Measurements from ENCODE around the gene BRIP1. TPM values are rescaled to one million over a fixed set of nuclear protein-coding genes. Genes with fewer than 3 reads are reported as not detected.

Gene BRIP1
- total RNA-seq, 1 donor from 2014 or later: 6.4 TPM

- Mint-ChIP-seq H3K27ac (ENCODE audit: unreplicated experiment) (no peak overlapping the region), H3K4me3 (ENCODE audit: unreplicated experiment) (no peak overlapping the region), H3K36me3 (ENCODE audit: low read depth, unreplicated experiment) (no peaks in the 10 kb centered on the region), H3K4me1 (ENCODE audit: low read depth, unreplicated experiment) (peaks cover 8% of the 10 kb centered on the region), H3K9me3 (ENCODE audit: unreplicated experiment) (no peaks in the 10 kb centered on the region), H3K27me3 (ENCODE audit: low read depth, unreplicated experiment) (no peaks in the 10 kb centered on the region)
- Histone ChIP-seq H3K4me2 (ENCODE audit: low read length) (no peak overlapping the region), H4K20me1 (ENCODE audit: insufficient read depth, low read length) (no peaks in the 10 kb centered on the region), H3K4me3 (ENCODE audit: insufficient read depth, low read depth, low read length) (no peak overlapping the region), H3K27ac (ENCODE audit: low read depth, low read length) (no peak overlapping the region), H3K79me2 (ENCODE audit: insufficient read depth, low read length) (peaks cover 4% of the 10 kb centered on the region), H3K4me1 (ENCODE audit: insufficient read depth, low read length) (peaks cover 9% of the 10 kb centered on the region), H3K27me3 (ENCODE audit: insufficient read depth, low read length) (no peaks in the 10 kb centered on the region), H3K9me3 (ENCODE audit: insufficient read depth, low read depth, low read length) (no peaks in the 10 kb centered on the region), H3K36me3 (ENCODE audit: insufficient read depth, low read length) (no peaks in the 10 kb centered on the region), H2AFZ (ENCODE audit: low read depth, low read length) (no peak overlapping the region), H3K9ac (ENCODE audit: low read length) (no peak overlapping the region)
- DNase-seq (ENCODE audit: low read depth) (no peak), FAIRE-seq (no peak)
- TF ChIP-seq CTCF (IDR thresholded peaks at IDR 0.05; ENCODE audit: insufficient read depth, low read depth, low read length): no peak
- no peak for TF ChIP-seq EZH2 (IDR thresholded peaks at IDR 0.05; ENCODE audit: insufficient read depth, low read length)
These were observed 26.8 kb downstream of the BRIP1 start for GRCh38 chr17:61836266-61837174.

GRCh38 chr17:61835606-61836005 is 27.7 kb downstream of the BRIP1 start:
- Mint-ChIP-seq H3K4me3 (ENCODE audit: unreplicated experiment) (no peak overlapping the region), H3K4me1 (ENCODE audit: low read depth, unreplicated experiment) (peaks cover 8% of the 10 kb centered on the region)

More at GRCh38 chr17:61835606-61836005, 27.7 kb downstream of the BRIP1 start:
- Histone ChIP-seq H3K4me1 (ENCODE audit: insufficient read depth, low read length) (peaks cover 9% of the 10 kb centered on the region), H3K4me2 (ENCODE audit: low read length) (no peak overlapping the region), H3K79me2 (ENCODE audit: insufficient read depth, low read length) (peaks cover 3% of the 10 kb centered on the region), H3K27me3 (ENCODE audit: insufficient read depth, low read length) (no peaks in the 10 kb centered on the region), H3K9ac (ENCODE audit: low read length) (no peak overlapping the region), H3K4me3 (ENCODE audit: insufficient read depth, low read depth, low read length) (no peak overlapping the region), H4K20me1 (ENCODE audit: insufficient read depth, low read length) (no peaks in the 10 kb centered on the region), H3K36me3 (ENCODE audit: insufficient read depth, low read length) (no peaks in the 10 kb centered on the region), H3K9me3 (ENCODE audit: insufficient read depth, low read depth, low read length) (no peaks in the 10 kb centered on the region), H2AFZ (ENCODE audit: low read depth, low read length) (no peak overlapping the region), H3K27ac (ENCODE audit: low read depth, low read length) (no peak overlapping the region)
- Mint-ChIP-seq H3K27me3 (ENCODE audit: low read depth, unreplicated experiment) (no peaks in the 10 kb centered on the region), H3K27ac (ENCODE audit: unreplicated experiment) (no peak overlapping the region), H3K9me3 (ENCODE audit: unreplicated experiment) (no peaks in the 10 kb centered on the region), H3K36me3 (ENCODE audit: low read depth, unreplicated experiment) (no peaks in the 10 kb centered on the region)
- DNase-seq (ENCODE audit: low read depth) (no peak), FAIRE-seq (no peak)
- TF ChIP-seq EZH2 (IDR thresholded peaks at IDR 0.05; ENCODE audit: insufficient read depth, low read length): no peak
- no peak for TF ChIP-seq CTCF (IDR thresholded peaks at IDR 0.05; ENCODE audit: insufficient read depth, low read depth, low read length)
